Lower lobe of right lung (tissue), 2 donors: ENCODE results near the gene METTL3. TPM values are rescaled to one million over a fixed set of nuclear protein-coding genes. Genes with fewer than 3 reads are reported as not detected.

Source experiments
- ATAC-seq, 2 donors: fragments of 200-7000 bp; cut with Tn5 transposase; one replicate each; pipeline ENCODE4 v1.9.1; 2020 to 2022; ENCODE audit warnings: mild to moderate bottlenecking in 2 of 2, moderate library complexity in 2 of 2
- DNase-seq: peaks from one replicate; pipeline ENCODE4 v3.0.0-alpha.2; 2020
- H3K27ac ChIP-seq: fragments of 200-600 bp; one replicate; pipeline ENCODE4 v1.8.0; 2022
- H3K27me3 ChIP-seq: fragments of 200-600 bp; one replicate; pipeline ENCODE4 v1.8.0; 2022; ENCODE audit warnings: low read depth
- H3K36me3 ChIP-seq: fragments of 200-600 bp; one replicate; pipeline ENCODE4 v1.8.0; 2022; ENCODE audit warnings: mild to moderate bottlenecking
- H3K4me1 ChIP-seq: fragments of 200-600 bp; one replicate; pipeline ENCODE4 v1.8.0; 2022
- H3K4me3 ChIP-seq: fragments of 200-600 bp; one replicate; pipeline ENCODE4 v1.8.0; 2022; ENCODE audit warnings: mild to moderate bottlenecking
- H3K9me3 ChIP-seq: fragments of 200-600 bp; one replicate; pipeline ENCODE4 v1.8.0; 2022
- CTCF ChIP-seq: fragments of 200-600 bp; IDR thresholded peaks from one replicate; pipeline ENCODE4 v1.8.0; 2022; ENCODE audit warnings: antibody characterized with exemption, mild to moderate bottlenecking
- intact Hi-C: fragments of 100-400 bp; cut with DNase I; formaldehyde crosslinking; loops from one replicate; pipeline ENCODE4 v1.11.0; 2022
- total RNA-seq: library from RNA; stranded (reverse); fragmentation: NEBNext Ultra II Directional; extraction: Animal tissue kit (Norgen Biotek cat#: 25700); gene quantifications from one replicate; pipeline ENCODE4 v1.2.1, GENCODE V29; 2021
- donor health status: DM: no; HTN: yes; CAD: no; lungs with severe emphysema.

METTL3 gene
- total RNA-seq, 1 donor from 2014 or later = 47.8 TPM

GRCh38 chr14:21524575-21525490, 13.7 kb upstream of the METTL3 start:
- intact Hi-C loops = no loop called here
- DNase-seq (no peak), ATAC-seq (no peak)
- Histone ChIP-seq H3K9me3 (no peaks in the 10 kb centered on the region), H3K27ac (no peak overlapping the region), H3K4me3 (peak overlapping the region; percentile 66), H3K4me1 (peaks cover 22% of the 10 kb centered on the region), H3K27me3 (no peaks in the 10 kb centered on the region), H3K36me3 (no peaks in the 10 kb centered on the region)
- TF ChIP-seq CTCF = no peak

GRCh38 chr14:21523203-21523602, 12.1 kb upstream of the METTL3 start:
- Histone ChIP-seq H3K4me1 (peaks cover 22% of the 10 kb centered on the region), H3K4me3 (no peak overlapping the region), H3K27me3 (no peaks in the 10 kb centered on the region), H3K9me3 (no peaks in the 10 kb centered on the region), H3K27ac (no peak overlapping the region), H3K36me3 (no peaks in the 10 kb centered on the region)
- ATAC-seq = no peak
- no peak for TF ChIP-seq CTCF
- no peak for DNase-seq
- intact Hi-C loops = no loop called here

GRCh38 chr14:21521501-21521900, 10.4 kb upstream of the METTL3 start:
- no peaks in the 10 kb centered on the region for H3K9me3 ChIP-seq
- H3K27me3 ChIP-seq = no peaks in the 10 kb centered on the region
- ATAC-seq = peak in 1 of 2 donors; percentile 61
- DNase-seq = no peak
- no peak for TF ChIP-seq CTCF
- no peak overlapping the region for H3K27ac ChIP-seq
- H3K4me1 ChIP-seq = peaks cover 10% of the 10 kb centered on the region
- intact Hi-C loops = no loop called here
- H3K36me3 ChIP-seq = no peaks in the 10 kb centered on the region
- no peak overlapping the region for H3K4me3 ChIP-seq

- TF ChIP-seq CTCF = no peak
- H3K36me3 ChIP-seq = no peaks in the 10 kb centered on the region
- peaks cover 9% of the 10 kb centered on the region for H3K4me1 ChIP-seq
- H3K9me3 ChIP-seq = no peaks in the 10 kb centered on the region
- DNase-seq (no peak), ATAC-seq (no peak)
- H3K27ac ChIP-seq = no peak overlapping the region
- intact Hi-C loops = no loop called here
- H3K4me3 ChIP-seq = no peak overlapping the region
- no peaks in the 10 kb centered on the region for H3K27me3 ChIP-seq
Measured at GRCh38 chr14:21520767-21521166, 9.6 kb upstream of the METTL3 start.

- Histone ChIP-seq H3K36me3 (no peaks in the 10 kb centered on the region), H3K4me3 (no peak overlapping the region), H3K4me1 (peaks cover 4% of the 10 kb centered on the region), H3K27me3 (no peaks in the 10 kb centered on the region), H3K27ac (no peak overlapping the region), H3K9me3 (no peaks in the 10 kb centered on the region)
- DNase-seq (no peak), ATAC-seq (no peak)
- intact Hi-C loops = no loop called here
- TF ChIP-seq CTCF = no peak
Measured at GRCh38 chr14:21518725-21519124, 7.6 kb upstream of the METTL3 start.
